HG02981 (cell line): ENCODE measurements around the gene IFNL4.

Experiments
- ATAC-seq: cut with Tn5 transposase; IDR thresholded peaks from one replicate; pipeline ENCODE4 v1.9.1; 2021; ENCODE audit warnings: mild to moderate bottlenecking, moderate library complexity; ENCODE audit not compliant: unreplicated experiment

The IFNL4 gene

GRCh38 chr19:39196860-39197562, 51.6 kb downstream of the IFNL4 start, which contains the start of gene NCCRP1:
Gene NCCRP1, plus strand, starts transcription at chr19:39196964. Its CDS starts 19 bp downstream, at chr19:39196983.
- ATAC-seq = no peak

DNA sequence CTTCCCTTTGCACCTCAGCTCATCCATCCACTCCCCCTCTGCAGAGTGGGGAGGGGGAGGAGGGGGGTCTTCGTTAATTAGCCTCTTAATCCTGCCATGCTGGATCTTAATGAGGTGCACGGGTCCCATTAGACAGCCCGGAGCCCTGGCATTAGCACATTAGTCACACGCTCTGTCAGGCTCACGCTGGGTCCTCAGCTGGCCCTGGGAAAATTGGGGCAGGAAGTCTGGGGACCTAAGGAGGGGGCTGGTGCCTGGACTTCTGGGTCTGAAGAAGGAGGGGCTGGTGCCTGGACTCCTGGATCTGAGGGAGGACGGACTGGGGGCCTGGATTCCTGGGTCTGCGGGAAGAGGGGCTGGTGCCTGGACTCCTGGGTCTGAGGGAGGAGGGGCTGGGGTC, 52.3 kb downstream of the IFNL4 start:
- ATAC-seq = no peak
